Measurements from ENCODE around the gene VARS2.
"Not testable (repeated sequence)": the region's sequence is repeated elsewhere in the genome, so short reads cannot be mapped to it uniquely, and the experiment has no call there.

The VARS2 gene

DNA sequence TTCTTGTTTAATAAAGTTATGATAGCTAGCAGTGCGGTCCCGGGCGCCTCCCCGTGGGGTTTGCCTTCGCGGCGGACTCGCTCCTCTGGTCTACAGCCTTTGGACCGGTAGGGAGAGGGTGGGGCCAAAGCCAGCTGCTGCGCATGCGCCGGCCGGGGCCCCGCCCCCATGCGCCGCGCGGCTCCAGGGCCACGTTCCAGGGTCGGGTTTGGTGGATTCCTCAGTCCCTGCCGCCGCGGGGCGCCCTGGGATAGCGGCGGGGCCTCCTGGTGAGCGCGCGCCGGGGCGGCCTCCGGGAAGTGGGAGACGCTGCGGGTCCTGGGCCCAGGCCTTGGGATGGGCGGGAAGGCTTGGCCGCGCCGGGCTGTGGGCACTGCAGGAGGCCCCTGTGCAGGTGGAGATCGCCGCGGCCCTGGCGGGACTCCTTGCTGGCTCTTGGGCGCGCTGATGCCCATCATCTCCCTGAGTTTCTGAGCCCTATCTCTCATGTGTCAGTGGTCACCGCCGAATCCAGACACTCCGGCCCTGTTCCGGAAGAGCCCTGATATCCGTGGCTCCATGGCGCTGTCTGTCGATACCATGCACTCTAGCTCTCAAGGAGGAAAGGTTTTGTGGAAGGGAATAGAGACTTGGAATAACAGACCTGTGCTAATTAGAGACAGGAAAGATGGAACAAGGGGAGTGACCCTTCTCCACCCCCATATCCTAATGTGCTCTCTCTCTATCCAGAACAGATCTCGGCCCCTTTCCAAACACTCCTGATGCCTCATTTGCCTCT is at the start of gene VARS2:
VARS2 (plus strand) TSS at position 163 of the 778 bp plus-strand sequence; CDS start at position 762, 599 bp downstream.
- DNase-seq, result peak; percentile 76

- DNase-seq, result no peak
Measured at GRCh38 chr6:30864325-30864724, 49.7 kb upstream of the VARS2 start.

- not testable (repeated sequence) for DNase-seq
Measured at GRCh38 chr6:30869241-30869749, 44.7 kb upstream of the VARS2 start.

- no peak for DNase-seq
Measured at GRCh38 chr6:30870546-30870945, 43.5 kb upstream of the VARS2 start.

DNA sequence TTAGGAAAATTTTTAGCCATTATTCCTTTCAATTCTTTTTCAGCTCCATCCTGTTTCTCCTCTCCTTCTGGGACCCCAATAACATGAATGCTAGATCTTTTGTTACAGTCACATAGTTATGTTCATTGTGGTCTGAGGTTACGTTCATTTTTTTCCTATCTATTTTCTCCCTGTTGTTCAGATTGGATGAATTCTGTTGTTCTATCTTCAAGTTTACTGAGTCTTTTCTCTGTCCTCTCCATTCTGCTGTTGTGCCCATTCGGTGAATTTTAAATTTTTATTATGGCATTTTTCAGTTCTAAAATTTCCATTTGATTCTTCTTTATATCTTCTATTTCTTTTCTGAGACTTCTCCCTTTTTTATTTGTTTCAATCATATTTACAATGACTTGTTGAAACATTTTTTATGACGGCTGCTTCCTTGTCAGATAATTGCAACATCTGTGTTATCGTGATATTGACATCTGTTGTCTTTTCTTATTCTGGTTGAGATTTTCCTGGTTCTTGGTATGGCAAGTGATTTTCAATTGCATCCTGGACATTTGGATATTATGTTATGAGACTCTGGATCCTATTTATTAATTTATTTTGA is 42.4 kb upstream of the VARS2 start:
- no peak for DNase-seq

DNA sequence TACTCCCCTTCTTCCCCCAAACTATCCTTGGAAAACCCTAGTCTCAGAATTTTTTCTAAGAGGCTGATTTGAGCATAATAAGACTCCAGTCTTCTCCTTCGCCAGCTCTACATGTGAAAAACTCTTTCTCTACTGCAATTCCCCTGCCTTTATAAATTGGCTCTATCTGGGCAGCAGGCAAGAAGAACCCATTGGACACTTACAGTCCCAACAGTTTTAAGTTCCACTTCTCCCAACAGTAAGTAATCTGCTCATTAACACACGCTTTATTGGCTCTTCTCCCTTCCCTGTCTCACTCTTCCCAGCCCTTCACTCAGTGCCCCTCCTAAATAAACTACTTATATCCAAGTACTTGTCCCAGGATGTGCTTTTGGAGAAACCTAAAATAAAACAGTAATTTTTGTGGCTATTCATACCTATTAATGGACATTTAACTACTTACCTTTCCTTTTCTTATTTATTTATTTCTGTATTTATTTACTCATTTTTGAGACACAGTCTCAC is 40.8 kb upstream of the VARS2 start:
- DNase-seq, result no peak

GRCh38 chr6:30873795-30874194 is 40.2 kb upstream of the VARS2 start:
- DNase-seq, result not testable (repeated sequence)

DNA sequence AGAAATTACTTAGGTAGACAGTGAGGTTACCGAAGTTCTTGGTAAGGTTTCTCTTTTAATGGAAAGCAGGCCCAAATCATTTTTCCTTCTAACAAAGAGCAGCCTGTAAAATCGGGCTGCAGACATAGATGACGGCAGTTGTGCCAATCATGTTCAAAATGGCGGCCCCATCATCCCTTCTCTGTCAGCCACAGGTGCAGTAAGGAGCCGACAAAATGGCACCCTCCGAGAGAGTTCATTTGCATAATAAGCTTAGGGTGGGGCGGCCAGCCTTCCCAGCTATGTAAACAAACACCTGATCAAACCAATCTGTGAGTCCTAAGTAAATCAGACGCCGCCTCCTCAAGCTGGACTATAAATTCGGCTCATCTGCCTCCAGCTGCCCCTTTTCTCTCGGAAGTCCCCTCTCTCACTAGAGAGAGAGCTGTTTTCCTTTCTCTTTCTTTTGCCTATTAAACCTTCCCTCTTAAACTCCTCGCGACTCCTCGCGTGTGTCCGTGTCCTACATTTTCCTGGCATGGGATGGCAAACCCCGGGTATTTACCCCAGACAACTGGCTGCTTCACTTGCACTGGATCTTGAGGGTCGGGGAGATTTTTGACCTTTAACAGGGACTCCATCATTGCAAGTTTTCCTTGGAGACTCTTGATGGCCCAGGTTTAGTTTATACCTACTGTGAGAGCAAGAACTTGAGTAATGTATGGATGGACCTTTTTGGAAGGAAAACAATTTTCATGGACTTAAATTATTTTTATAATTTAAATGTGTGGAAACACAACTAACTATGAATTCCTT is 38.6 kb upstream of the VARS2 start:
- DNase-seq, result no peak

DNA sequence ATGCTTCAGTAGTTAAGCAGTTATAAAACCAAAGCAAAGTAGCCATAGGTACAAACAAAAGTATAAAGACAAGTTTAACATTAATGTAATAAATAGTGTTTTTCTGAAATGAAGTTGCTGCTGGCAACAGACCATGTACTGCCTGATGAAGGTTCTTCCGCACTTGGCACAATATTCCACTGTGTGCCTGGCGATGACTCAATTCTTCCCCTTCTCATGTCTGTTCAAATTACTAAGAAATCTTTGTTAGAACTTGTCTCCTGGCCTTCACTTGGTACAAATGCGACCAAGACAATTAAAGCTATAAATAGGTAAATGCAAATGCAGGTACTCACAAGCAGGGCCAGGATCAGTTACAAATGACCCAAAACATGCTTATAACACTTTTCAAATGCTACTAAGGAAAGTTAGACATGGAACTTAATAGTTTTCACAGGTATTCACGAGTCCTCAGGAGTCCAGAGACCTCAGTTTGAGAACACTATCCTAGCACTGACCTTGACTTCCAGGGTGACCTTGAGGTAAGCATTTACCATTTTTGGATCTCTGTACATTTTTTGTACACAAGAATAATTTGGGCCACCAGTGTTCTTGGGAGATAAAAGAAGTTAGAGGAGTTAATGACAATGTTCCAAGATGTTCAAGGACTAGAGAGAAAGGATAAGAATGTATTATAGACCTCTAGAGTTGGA is 37.9 kb upstream of the VARS2 start:
- no peak for DNase-seq

GRCh38 chr6:30877419-30878262 is 36.4 kb upstream of the VARS2 start:
- peak; percentile 62 for DNase-seq

GRCh38 chr6:30879684-30880427 is 34.2 kb upstream of the VARS2 start:
- DNase-seq, result no peak

DNA sequence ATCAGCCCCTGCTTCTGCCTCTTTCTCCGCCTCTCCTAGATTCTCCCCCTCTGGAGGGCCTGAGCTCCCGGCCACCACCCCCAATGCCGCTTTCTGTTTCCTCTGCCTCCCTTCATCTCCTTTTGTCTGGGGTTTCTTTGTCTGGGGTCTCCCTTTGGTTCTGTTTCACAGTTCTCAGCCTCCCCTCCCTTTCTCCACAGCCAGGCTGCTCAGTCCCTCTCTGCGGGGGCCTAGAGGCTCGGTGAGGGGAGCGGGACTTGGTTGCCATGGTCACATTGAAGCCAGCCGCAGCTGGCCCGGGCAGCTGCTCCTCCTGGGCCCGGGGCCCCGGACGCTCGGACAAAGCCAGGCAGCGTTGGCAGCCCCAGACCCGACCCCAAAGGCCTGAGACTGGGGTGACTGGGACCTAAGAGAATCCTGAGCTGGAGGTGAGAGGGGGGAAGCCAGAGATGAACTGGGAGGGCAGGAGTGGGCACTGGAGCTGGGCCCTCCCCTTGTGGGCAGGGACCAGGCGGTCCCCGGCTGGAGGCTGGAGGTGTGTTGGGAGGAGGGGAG is 33.3 kb upstream of the VARS2 start:
- DNase-seq, result no peak

GRCh38 chr6:30881392-30882203 is 32.4 kb upstream of the VARS2 start:
- DNase-seq, result no peak

DNA sequence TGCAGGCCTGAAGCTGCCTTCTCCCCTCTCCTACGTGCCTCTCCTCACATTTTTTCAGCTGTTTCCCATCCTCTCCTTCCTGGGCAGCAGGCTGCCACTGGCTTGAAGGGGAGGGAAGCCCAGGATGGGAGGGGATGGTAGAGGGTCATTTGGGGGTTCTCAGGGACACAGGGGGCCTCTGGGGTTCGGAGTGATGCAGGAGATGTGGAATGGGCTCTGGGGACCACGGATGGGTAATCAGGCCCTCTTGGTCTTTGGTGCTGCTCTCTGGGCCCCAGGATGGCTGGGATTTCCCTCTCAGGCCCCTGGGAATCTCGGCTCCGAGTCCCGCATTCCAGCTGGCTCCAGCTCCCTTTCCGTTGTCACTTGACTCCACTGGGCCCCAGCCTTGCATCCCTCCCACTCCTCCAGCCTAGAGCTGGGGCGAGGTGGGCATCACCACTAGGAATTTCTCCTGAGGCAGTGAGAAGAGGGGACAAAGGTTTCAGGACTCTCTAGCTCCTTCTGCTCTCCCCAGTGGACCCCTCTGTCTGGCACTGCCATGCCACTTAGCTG is 31.8 kb upstream of the VARS2 start:
- no peak for DNase-seq

- no peak for DNase-seq
Measured at GRCh38 chr6:30882759-30883684, 31.0 kb upstream of the VARS2 start.

- DNase-seq, result peak; percentile 44
Measured at GRCh38 chr6:30883685-30884520, 30.1 kb upstream of the VARS2 start, which contains the start of gene DDR1. Gene DDR1 (plus strand): TSS chr6:30884519. CDS start chr6:30888730, 4,211 bp downstream.
